ENCODE results near the gene TSPEAR. TPM values are rescaled to one million over a fixed set of nuclear protein-coding genes. Genes with fewer than 3 reads are reported as not detected.

TSPEAR gene
- total and polyA plus RNA-seq, 2 of the 13 experiments (the other 11 are each of a cell fraction or from before 2014, with no cell fraction given): 0.07 to 0.32 TPM

- ChIA-PET POLR2A (no interaction called here), CTCF (ENCODE audit: low intra/inter-chr PET ratio, low total read pairs) (no interaction called here)
- Histone ChIP-seq H2AFZ (ENCODE audit: low read length) (no peak overlapping the region), H3K4me3 (replicated peaks in 1 of 3; ENCODE audit: insufficient read depth in 1 of 3, low read depth in 2 of 3, low read length in 3 of 3) (no peak overlapping the region), H3K27ac (ENCODE audit: extremely low read length, insufficient read depth, low read length) (no peak overlapping the region), H4K20me1 (ENCODE audit: insufficient read depth, low read length) (no peaks in the 10 kb centered on the region), H3K36me3 (replicated peaks in 1 of 2; ENCODE audit: control insufficient read depth in 1 of 2, insufficient read depth in 2 of 2, low read length in 2 of 2) (no peaks in the 10 kb centered on the region), H3K4me2 (ENCODE audit: low read depth, low read length) (no peak overlapping the region), H3K79me2 (ENCODE audit: insufficient read depth, low read length) (no peaks in the 10 kb centered on the region), H3K9ac (ENCODE audit: insufficient read depth, low read depth, low read length) (no peak overlapping the region), H3K27me3 (ENCODE audit: control insufficient read depth in 1 of 2, insufficient read depth in 2 of 2, low read length in 2 of 2) (peaks cover 2 to 41% of the 10 kb centered on the region in 2 experiments; a peak in 4 of 5 replicates), H3K9me3 (ENCODE audit: low read length) (no peaks in the 10 kb centered on the region), H3K4me1 (ENCODE audit: insufficient read depth, low read length) (peaks cover 37% of the 10 kb centered on the region)
- intact Hi-C loops (cut with micrococcal nuclease; ENCODE audit: unreplicated experiment) (no loop called here), in situ Hi-C loops (cut with HindIII; ENCODE audit: extremely low pct_ligation_motif_present, low pct_unique_long_range_greater_than_20kb) (no loop called here)
- DNase-seq (ENCODE audit: low spot score) (no peak), ATAC-seq (no peak), FAIRE-seq (no peak)
- no TSS peak for BruUV-seq (replicated peaks)
- WGBS (ENCODE audit: low lambda C conversion rate): 73% methylated on average over 13 of the region's 22 CpGs
- TF ChIP-seq POLR2AphosphoS5 (IDR thresholded peaks at IDR 0.05; ENCODE audit: low read depth, low read length): no peak
- TF ChIP-seq AHR (CRISPR knock-in tag; IDR thresholded peaks at IDR 0.05): no peak
- TF ChIP-seq, protein P1, sequence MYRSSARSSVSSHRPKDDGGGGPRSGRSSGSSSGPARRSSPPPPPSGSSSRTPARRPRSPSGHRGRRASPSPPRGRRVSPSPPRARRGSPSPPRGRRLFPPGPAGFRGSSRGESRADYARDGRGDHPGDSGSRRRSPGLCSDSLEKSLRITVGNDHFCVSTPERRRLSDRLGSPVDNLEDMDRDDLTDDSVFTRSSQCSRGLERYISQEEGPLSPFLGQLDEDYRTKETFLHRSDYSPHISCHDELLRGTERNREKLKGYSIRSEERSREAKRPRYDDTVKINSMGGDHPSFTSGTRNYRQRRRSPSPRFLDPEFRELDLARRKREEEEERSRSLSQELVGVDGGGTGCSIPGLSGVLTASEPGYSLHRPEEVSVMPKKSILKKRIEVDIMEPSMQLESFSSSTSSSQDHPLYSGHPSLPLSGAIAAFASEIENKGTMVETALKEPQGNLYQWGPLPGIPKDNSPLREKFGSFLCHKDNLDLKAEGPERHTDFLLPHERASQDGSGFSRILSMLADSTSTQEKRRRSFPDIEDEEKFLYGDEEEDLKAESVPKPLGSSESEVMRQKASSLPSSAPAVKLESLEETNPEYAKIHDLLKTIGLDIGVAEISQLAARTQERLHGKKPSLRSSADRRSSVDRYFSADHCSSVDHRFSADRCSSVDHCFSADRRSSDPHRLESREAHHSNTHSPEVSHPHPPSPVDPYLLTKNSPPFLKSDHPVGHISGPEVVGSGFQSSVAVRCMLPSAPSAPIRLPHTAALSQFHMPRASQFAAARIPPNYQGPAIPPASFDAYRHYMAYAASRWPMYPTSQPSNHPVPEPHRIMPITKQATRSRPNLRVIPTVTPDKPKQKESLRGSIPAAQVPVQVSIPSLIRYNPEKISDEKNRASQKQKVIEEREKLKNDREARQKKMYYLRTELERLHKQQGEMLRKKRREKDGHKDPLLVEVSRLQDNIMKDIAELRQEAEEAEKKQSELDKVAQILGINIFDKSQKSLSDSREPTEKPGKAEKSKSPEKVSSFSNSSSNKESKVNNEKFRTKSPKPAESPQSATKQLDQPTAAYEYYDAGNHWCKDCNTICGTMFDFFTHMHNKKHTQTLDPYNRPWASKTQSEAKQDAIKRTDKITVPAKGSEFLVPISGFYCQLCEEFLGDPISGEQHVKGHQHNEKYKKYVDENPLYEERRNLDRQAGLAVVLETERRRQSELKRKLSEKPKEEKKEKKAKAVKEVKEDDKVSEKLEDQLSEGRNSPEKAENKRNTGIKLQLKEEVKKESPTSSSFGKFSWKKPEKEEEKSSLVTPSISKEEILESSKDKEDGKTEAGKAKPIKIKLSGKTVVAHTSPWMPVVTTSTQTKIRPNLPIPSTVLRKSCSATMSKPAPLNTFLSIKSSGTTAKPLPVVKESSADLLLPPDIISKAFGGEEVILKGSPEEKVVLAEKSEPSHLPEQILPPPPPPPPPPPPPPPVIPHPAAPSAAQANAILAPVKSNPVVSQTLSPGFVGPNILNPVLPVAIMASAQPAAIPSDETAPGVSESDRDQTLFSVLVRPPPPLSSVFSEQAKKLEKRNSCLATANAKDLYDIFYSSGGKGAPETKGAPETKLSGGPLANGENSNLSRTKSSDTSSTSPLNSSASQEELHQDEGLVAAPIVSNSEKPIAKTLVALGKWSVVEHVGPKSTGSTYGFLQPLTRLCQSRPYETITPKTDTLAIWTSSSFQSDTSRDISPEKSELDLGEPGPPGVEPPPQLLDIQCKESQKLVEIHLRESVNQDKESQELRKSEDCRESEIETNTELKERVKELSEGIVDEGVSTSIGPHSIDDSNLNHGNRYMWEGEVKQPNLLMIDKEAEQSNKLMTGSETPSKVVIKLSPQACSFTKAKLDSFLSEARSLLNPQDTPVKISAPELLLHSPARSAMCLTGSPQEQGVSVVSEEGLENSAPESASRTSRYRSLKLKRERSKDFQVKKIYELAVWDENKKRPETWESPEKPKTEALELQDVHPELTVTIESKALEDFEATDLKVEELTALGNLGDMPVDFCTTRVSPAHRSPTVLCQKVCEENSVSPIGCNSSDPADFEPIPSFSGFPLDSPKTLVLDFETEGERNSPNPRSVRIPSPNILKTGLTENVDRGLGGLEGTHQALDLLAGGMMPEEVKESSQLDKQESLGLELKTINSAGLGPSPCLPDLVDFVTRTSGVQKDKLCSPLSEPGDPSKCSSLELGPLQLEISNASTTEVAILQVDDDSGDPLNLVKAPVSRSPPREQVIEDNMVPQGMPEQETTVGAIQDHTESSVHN (CRISPR knock-in tag; IDR thresholded peaks at IDR 0.05): no peak
- TF ChIP-seq ZNF260 (CRISPR knock-in tag; IDR thresholded peaks at IDR 0.05; ENCODE audit: borderline replicate concordance, low read depth): no peak
- TF ChIP-seq ZNF766 (CRISPR knock-in tag; IDR thresholded peaks at IDR 0.05; ENCODE audit: borderline replicate concordance): no peak
- TF ChIP-seq, protein P2, sequence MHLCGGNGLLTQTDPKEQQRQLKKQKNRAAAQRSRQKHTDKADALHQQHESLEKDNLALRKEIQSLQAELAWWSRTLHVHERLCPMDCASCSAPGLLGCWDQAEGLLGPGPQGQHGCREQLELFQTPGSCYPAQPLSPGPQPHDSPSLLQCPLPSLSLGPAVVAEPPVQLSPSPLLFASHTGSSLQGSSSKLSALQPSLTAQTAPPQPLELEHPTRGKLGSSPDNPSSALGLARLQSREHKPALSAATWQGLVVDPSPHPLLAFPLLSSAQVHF (CRISPR knock-in tag; IDR thresholded peaks at IDR 0.05): no peak
- TF ChIP-seq, protein P3, sequence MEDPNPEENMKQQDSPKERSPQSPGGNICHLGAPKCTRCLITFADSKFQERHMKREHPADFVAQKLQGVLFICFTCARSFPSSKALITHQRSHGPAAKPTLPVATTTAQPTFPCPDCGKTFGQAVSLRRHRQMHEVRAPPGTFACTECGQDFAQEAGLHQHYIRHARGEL (CRISPR knock-in tag; IDR thresholded peaks at IDR 0.05): no peak
- no peak for TF ChIP-seq PHF21A (CRISPR knock-in tag; IDR thresholded peaks at IDR 0.05)
- TF ChIP-seq ZNF160 (CRISPR knock-in tag; IDR thresholded peaks at IDR 0.05): no peak
- no peak for TF ChIP-seq TGIF2 (CRISPR knock-in tag; IDR thresholded peaks at IDR 0.05)
- TF ChIP-seq HHEX (CRISPR knock-in tag; IDR thresholded peaks at IDR 0.05): no peak
- TF ChIP-seq, protein P4, sequence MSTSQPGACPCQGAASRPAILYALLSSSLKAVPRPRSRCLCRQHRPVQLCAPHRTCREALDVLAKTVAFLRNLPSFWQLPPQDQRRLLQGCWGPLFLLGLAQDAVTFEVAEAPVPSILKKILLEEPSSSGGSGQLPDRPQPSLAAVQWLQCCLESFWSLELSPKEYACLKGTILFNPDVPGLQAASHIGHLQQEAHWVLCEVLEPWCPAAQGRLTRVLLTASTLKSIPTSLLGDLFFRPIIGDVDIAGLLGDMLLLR (CRISPR knock-in tag; IDR thresholded peaks at IDR 0.05): no peak
- TF ChIP-seq HOXD1 (CRISPR knock-in tag; IDR thresholded peaks at IDR 0.05): no peak
Measured at GRCh38 chr21:44759628-44760285, 48.4 kb upstream of the TSPEAR start.
